Spleen (tissue), 11 donors: ENCODE results near the gene CASTOR1. TPM values are rescaled to one million over a fixed set of nuclear protein-coding genes. Genes with fewer than 3 reads are reported as not detected.
A peak's percentile ranks its signal among the peaks of the same experiment; 100 is the strongest.

ENCODE experiments used
- DNase-seq: peaks from one replicate; pipeline ENCODE4 v3.0.0-alpha.2; 2020
- H3K27ac ChIP-seq, 8 donors: fragments of 200-600 bp; sonication (generic) in 7 of 8; 1 replicate in 4 of 8; 2 replicates in 4 of 8; pipeline versions ENCODE4 v1.5.0 to v1.8.0; 2016 to 2021; ENCODE audit warnings: inconsistent platforms in 4 of 8, mild to moderate bottlenecking in 4 of 8, moderate library complexity in 1 of 8
- H3K27me3 ChIP-seq, 7 donors: fragments of 200-600 bp; sonication (generic) in 6 of 7; replicated peaks in 1 of 7; 1 replicate in 4 of 7; 2 replicates in 3 of 7; pipeline versions ENCODE4 v1.5.0 to v1.8.0; 2016 to 2021; ENCODE audit warnings: inconsistent platforms in 3 of 7, mild to moderate bottlenecking in 1 of 7
- H3K36me3 ChIP-seq, 6 donors: fragments of 200-600 bp; sonication (generic) in 5 of 6; 1 replicate in 4 of 6; 2 replicates in 2 of 6; pipeline versions ENCODE4 v1.5.0 to v1.8.0; 2016 to 2021; ENCODE audit warnings: inconsistent platforms in 2 of 6
- H3K4me1 ChIP-seq, 6 donors: fragments of 200-600 bp; sonication (generic) in 5 of 6; 1 replicate in 3 of 6; 2 replicates in 3 of 6; pipeline versions ENCODE4 v1.5.0 to v1.8.0; 2016 to 2021; ENCODE audit warnings: inconsistent platforms in 3 of 6
- H3K4me3 ChIP-seq, 8 donors: fragments of 200-600 bp; sonication (generic) in 7 of 8; 1 replicate in 4 of 8; 2 replicates in 4 of 8; pipeline versions ENCODE4 v1.5.0 to v1.8.0; 2016 to 2021; ENCODE audit warnings: inconsistent platforms in 4 of 8, mild to moderate bottlenecking in 4 of 8, moderate library complexity in 2 of 8
- H3K9me3 ChIP-seq, 8 donors: fragments of 200-600 bp; sonication (generic) in 7 of 8; 1 replicate in 4 of 8; 2 replicates in 4 of 8; pipeline versions ENCODE4 v1.5.0 to v1.8.0; 2016 to 2021; ENCODE audit warnings: inconsistent platforms in 4 of 8
- POLR2A ChIP-seq, 3 donors: fragments of 450-650 bp; IDR thresholded peaks; one replicate each; pipeline ENCODE4 v1.5.1; 2017; ENCODE audit warnings: antibody characterized with exemption in 3 of 3, mild to moderate bottlenecking in 1 of 3
- POLR2AphosphoS5 ChIP-seq, 3 donors: sonication (generic); formaldehyde crosslinking; IDR thresholded peaks; one replicate each; pipeline ENCODE4 v1.5.1; 2017; ENCODE audit warnings: antibody characterized with exemption in 3 of 3
- WGBS, 5 donors: extraction: QIAGEN DNeasy Blood & Tissue Kit in 3 of 5; methylation state at CpG; one replicate each; pipeline versions ENCODE4 v1.1.5 to v1.1.7; 2013 to 2018; 5-methylcytosine and 5-hydroxymethylcytosine counted together
- intact Hi-C: fragments of 100-400 bp; cut with DNase I; formaldehyde crosslinking; loops from one replicate; pipeline ENCODE4 v1.15.0; 2023; ENCODE audit warnings: low total_unique reads
- polyA plus RNA-seq, 3 donors: library from polyadenylated mRNA; stranded (reverse); fragments of 200-250 nt; gene quantifications; one replicate each; pipeline ENCODE4 v1.2.1, GENCODE V29; 2013
- total RNA-seq, 7 donors: library from RNA; depleted of rRNA in 3 of 7; stranded (reverse); fragments of >200 nt in 3 of 7; fragmentation: NEBNext Ultra II Directional in 4 of 7; extraction: Animal tissue kit (Norgen Biotek cat#: 25700) in 4 of 7; gene quantifications; one replicate each; pipeline versions ENCODE4 v1.1.0 to v1.2.1, GENCODE V29; 2016 to 2021
- TF ChIP-seq, protein P1 (sequence below), 11 experiments: fragments of 200-600 bp in 7 of 11; fragments of 450-650 bp in 4 of 11; sonication (generic) in 4 of 11; IDR thresholded peaks in 8 of 11; conservative IDR thresholded peaks in 3 of 11; 1 replicate in 7 of 11; 2 replicates in 4 of 11; pipeline versions ENCODE4 v1.4.0 to v1.8.0; 2016 to 2021; ENCODE audit warnings: antibody characterized with exemption in 11 of 11, inconsistent platforms in 4 of 11, mild to moderate bottlenecking in 1 of 11
- donor health status: healthy with polysubstance abuse.
- donor health status: DM: no; HTN: no; CAD: no; lungs with moderate emphysema.
- donor health status: DM: no; HTN: no; CAD: no.
- donor health status: Bipolar disorder and iron deficiency.
- donor health status: healthy.
- donor health status: DM: no; HTN: no; CAD: no.
- donor health status: DM: yes; HTN: yes; CAD: no.

CASTOR1 gene
- total and polyA plus RNA-seq, 10 donors = 5.6 to 18.9 (median 12.6) TPM

DNA sequence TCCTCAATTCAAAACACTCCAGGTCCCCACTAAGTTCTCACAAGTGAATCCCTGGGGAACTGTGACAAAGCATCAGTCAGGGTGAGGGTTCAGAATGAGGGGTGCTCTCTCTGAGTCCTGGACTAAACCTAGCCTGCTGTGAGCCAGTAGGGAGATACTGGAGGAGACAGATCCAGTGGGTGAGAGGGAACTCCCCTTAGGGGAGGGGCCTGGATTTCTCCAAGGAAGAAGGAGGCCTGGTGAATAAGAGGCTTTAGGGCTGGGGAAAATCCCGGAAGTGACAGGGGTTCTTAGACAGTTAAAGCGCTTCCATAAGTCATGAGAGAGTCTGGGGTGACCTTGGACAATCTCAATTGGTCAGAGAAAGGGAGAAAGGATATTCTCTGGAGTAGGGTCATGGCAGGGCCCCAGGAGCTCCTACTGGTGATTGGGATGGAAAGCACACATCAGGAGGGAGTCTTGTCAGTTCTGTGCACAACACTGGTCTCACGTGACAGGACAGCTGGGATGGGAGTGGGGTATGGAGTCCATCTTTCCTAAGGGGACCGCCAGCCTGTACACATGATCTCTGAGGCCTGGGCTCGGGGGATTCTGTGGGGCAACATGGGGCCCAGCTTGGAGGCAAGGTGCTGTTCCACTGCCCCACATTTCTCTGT lies 35.9 kb upstream of the CASTOR1 start:
- WGBS, 5 donors = 55 to 73% (median 60%) methylated on average over 5 of the region's 5 CpGs

DNA sequence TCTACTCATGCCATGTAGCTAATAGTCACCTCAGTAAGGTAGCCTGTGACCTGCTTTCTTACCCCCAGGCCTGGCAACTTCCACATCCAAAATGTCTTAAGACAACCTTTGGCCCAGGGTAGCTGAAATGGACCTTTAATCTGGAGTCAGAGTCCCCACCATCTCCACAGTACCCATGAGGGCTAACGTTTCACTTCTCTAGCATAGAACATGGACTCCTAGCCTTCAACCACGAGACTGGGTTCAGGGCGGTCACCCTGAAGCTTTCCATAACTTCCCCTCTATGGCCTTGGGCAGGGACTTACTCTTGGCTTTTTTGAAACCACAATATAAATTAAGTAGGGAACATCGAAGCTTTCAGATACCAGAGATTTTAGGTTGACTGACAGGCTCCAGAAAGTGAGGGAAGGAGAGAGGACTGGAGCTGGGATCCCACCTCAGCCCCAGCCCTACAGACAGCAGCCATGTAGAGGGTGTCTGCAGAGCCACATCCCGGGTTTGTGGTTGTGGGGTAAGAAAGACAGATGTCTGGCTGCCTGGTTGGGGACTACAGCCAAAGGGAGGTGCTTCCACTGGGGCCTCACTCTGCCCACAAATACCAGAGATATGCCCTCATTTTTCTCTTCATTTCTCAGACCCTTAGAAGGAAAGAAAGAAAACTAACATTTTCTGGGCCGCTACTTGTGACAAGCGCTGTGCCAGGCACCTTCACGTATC lies 34.9 kb upstream of the CASTOR1 start:
- Histone ChIP-seq H3K27me3 (no peaks in the 10 kb centered on the region), H3K4me1 (peaks cover 54 to 85% (median 74%) of the 10 kb centered on the region in 6 donors), H3K36me3 (peaks cover 0 to 46% (median 0%) of the 10 kb centered on the region in 6 donors), H3K4me3 (peak overlapping the region in 6 of 8 donors; percentile 9 to 100 (median 94)), H3K9me3 (no peaks in the 10 kb centered on the region), H3K27ac (peak overlapping the region; percentile 28 to 94 (median 90))
- intact Hi-C loops = no loop called here
- 31 to 42% (median 35%) methylated on average over 8 of the region's 8 CpGs for WGBS, 5 donors
- no peak for TF ChIP-seq POLR2A (IDR thresholded peaks at IDR 0.05)
- TF ChIP-seq POLR2AphosphoS5 (IDR thresholded peaks at IDR 0.05) = peak in 2 of 3 donors; percentile 23 to 25
- no peak for DNase-seq

More for the DNA sequence above, 35.9 kb upstream of the CASTOR1 start:
- TF ChIP-seq, protein P1, sequence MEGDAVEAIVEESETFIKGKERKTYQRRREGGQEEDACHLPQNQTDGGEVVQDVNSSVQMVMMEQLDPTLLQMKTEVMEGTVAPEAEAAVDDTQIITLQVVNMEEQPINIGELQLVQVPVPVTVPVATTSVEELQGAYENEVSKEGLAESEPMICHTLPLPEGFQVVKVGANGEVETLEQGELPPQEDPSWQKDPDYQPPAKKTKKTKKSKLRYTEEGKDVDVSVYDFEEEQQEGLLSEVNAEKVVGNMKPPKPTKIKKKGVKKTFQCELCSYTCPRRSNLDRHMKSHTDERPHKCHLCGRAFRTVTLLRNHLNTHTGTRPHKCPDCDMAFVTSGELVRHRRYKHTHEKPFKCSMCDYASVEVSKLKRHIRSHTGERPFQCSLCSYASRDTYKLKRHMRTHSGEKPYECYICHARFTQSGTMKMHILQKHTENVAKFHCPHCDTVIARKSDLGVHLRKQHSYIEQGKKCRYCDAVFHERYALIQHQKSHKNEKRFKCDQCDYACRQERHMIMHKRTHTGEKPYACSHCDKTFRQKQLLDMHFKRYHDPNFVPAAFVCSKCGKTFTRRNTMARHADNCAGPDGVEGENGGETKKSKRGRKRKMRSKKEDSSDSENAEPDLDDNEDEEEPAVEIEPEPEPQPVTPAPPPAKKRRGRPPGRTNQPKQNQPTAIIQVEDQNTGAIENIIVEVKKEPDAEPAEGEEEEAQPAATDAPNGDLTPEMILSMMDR (IDR thresholded peaks at IDR 0.05 in 8 of 11, conservative IDR thresholded peaks at IDR 0.05 in 3 of 11) = no peak
- no peak for TF ChIP-seq POLR2AphosphoS5 (IDR thresholded peaks at IDR 0.05)
- TF ChIP-seq POLR2A (IDR thresholded peaks at IDR 0.05) = no peak
- no peak for DNase-seq
- no peaks in the 10 kb centered on the region for H3K27me3 ChIP-seq
- peaks cover 0 to 46% (median 0%) of the 10 kb centered on the region in 6 donors for H3K36me3 ChIP-seq
- H3K4me3 ChIP-seq = peak overlapping the region; percentile 89 to 100 (median 96)
- peak overlapping the region; percentile 28 to 94 (median 90) for H3K27ac ChIP-seq
- intact Hi-C loops = no loop called here
- peaks cover 48 to 74% (median 63%) of the 10 kb centered on the region in 6 donors for H3K4me1 ChIP-seq
- no peaks in the 10 kb centered on the region for H3K9me3 ChIP-seq

DNA sequence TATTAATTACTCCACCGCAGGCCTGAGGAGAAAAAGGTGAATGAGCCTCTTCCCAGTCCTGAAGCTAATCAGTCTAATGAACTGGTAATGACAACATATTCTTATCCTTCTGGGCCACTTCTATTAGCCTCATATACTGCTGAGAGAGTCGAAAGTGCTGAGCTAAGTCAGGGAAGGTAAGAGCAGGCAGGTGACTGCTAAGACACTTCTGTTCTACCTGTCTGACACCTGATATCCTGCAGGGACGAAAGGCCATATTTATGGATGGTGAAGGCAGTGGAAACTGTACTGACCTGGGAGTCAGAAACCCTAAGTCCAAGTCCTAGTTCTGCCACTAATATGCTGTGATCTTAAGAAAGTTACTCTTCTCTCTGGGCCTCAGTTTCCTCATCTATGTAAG lies 33.9 kb upstream of the CASTOR1 start:
- intact Hi-C loops = no loop called here
- Histone ChIP-seq H3K9me3 (no peaks in the 10 kb centered on the region), H3K4me1 (peaks cover 60 to 94% (median 83%) of the 10 kb centered on the region in 6 donors), H3K27me3 (no peaks in the 10 kb centered on the region), H3K36me3 (peaks cover 0 to 42% (median 0%) of the 10 kb centered on the region in 6 donors), H3K4me3 (no peak overlapping the region), H3K27ac (peak overlapping the region in 4 of 8 donors; percentile 89 to 94 (median 93))
- DNase-seq = no peak
- TF ChIP-seq, protein P1 (IDR thresholded peaks at IDR 0.05 in 8 of 11, conservative IDR thresholded peaks at IDR 0.05 in 3 of 11) = no peak
- no peak for TF ChIP-seq POLR2A (IDR thresholded peaks at IDR 0.05)
- no peak for TF ChIP-seq POLR2AphosphoS5 (IDR thresholded peaks at IDR 0.05)
- WGBS, 5 donors = 95 to 98% (median 96%) methylated on average over 3 of the region's 3 CpGs

DNA sequence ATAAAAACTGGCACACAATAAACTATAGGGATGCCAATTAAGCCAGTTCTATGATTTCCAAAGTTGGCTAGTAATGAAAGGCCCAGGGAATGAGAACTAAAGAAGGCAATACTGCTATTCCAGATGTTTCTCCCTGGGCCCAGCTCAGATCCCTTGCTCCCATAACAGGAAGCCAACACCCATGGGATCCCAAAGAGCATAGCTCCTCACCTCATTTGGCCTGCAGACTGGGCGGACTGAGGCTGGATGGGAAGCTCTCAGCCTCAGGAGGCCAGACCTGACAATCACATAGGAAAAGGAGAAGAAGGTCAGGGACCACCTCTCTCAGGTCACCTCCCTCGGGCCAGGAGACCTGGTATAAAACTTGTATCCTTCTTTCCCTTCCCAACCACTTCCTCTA lies 32.2 kb upstream of the CASTOR1 start:
- Histone ChIP-seq H3K4me1 (peaks cover 69 to 99% (median 93%) of the 10 kb centered on the region in 6 donors), H3K27ac (peak overlapping the region in 7 of 8 donors; percentile 16 to 91 (median 82))
- intact Hi-C loops = no loop called here

More for the DNA sequence above, 32.2 kb upstream of the CASTOR1 start:
- DNase-seq = no peak
- Histone ChIP-seq H3K36me3 (peaks cover 0 to 57% (median 0%) of the 10 kb centered on the region in 6 donors), H3K4me3 (no peak overlapping the region), H3K27me3 (no peaks in the 10 kb centered on the region), H3K9me3 (no peaks in the 10 kb centered on the region)
- TF ChIP-seq POLR2A (IDR thresholded peaks at IDR 0.05) (no peak), POLR2AphosphoS5 (IDR thresholded peaks at IDR 0.05) (no peak)
- TF ChIP-seq, protein P1 (IDR thresholded peaks at IDR 0.05 in 8 of 11, conservative IDR thresholded peaks at IDR 0.05 in 3 of 11) = no peak
- WGBS, 5 donors = 70 to 86% (median 71%) methylated on average over 2 of the region's 2 CpGs
